Measurements from ENCODE around the gene FKBP5. TPM values are rescaled to one million over a fixed set of nuclear protein-coding genes. Genes with fewer than 3 reads are reported as not detected.

The FKBP5 gene
- total and polyA plus RNA-seq, 9 of the 15 experiments (the other 6 are each of a cell fraction or from before 2014, with no cell fraction given): 32.7 to 151 (median 75.0) TPM

GRCh38 chr6:35706468-35706867, 17.8 kb upstream of the FKBP5 start (continued):
- TF ChIP-seq ZNF224 (CRISPR knock-in tag; IDR thresholded peaks at IDR 0.05) (no peak), SRSF1 (IDR thresholded peaks at IDR 0.05; ENCODE audit: low read depth, low read length) (no peak), PTTG1 (tag; IDR thresholded peaks at IDR 0.05; ENCODE audit: low read depth) (no peak), PCBP1 (IDR thresholded peaks at IDR 0.05; ENCODE audit: low read depth, low read length, poor library complexity, severe bottlenecking) (no peak), ZFX (CRISPR knock-in tag; IDR thresholded peaks at IDR 0.05) (no peak), ZNF277 (CRISPR knock-in tag; IDR thresholded peaks at IDR 0.05; ENCODE audit: borderline replicate concordance) (no peak), RCOR1 (IDR thresholded peaks at IDR 0.05; ENCODE audit: borderline replicate concordance in 1 of 2, low read depth in 2 of 2, low read length in 2 of 2) (peak in 1 of 2 experiments; percentile 37; a peak in 1 of 4 replicates), ZKSCAN3 (CRISPR knock-in tag; IDR thresholded peaks at IDR 0.05) (no peak), ZNF318 (IDR thresholded peaks at IDR 0.05; ENCODE audit: borderline replicate concordance in 1 of 2, low read depth in 1 of 2) (no peak), CHCHD3 (CRISPR knock-in tag; IDR thresholded peaks at IDR 0.05) (no peak), ZNF146 (CRISPR knock-in tag; IDR thresholded peaks at IDR 0.05; ENCODE audit: unreplicated experiment) (no peak), XRCC5 (IDR thresholded peaks at IDR 0.05; ENCODE audit: low read depth, low read length) (no peak), DACH1 (IDR thresholded peaks at IDR 0.05; ENCODE audit: partially characterized antibody) (peak; percentile 13), CHD1 (IDR thresholded peaks at IDR 0.05; ENCODE audit: low read length) (no peak), SRSF7 (optimal IDR thresholded peaks at IDR 0.05; ENCODE audit: low read depth, low read length) (no peak), ATF7 (IDR thresholded peaks at IDR 0.05) (peak; percentile 77), ZNF3 (CRISPR knock-in tag; IDR thresholded peaks at IDR 0.05) (no peak), TCFL5 (CRISPR knock-in tag; conservative IDR thresholded peaks at IDR 0.05) (no peak), ZKSCAN8 (CRISPR knock-in tag; IDR thresholded peaks at IDR 0.05) (no peak), ZNF76 (CRISPR knock-in tag; IDR thresholded peaks at IDR 0.05; ENCODE audit: borderline replicate concordance) (no peak), NONO (IDR thresholded peaks at IDR 0.05; ENCODE audit: low read depth in 2 of 2, low read length in 1 of 2) (no peak)
